Measurements from ENCODE around the gene CTNND2. TPM values are rescaled to one million over a fixed set of nuclear protein-coding genes. Genes with fewer than 3 reads are reported as not detected.

CTNND2 gene
- total RNA-seq, 4 donors from 2014 or later: 8.3 TPM; not detected in 3

- TF ChIP-seq, protein P1, sequence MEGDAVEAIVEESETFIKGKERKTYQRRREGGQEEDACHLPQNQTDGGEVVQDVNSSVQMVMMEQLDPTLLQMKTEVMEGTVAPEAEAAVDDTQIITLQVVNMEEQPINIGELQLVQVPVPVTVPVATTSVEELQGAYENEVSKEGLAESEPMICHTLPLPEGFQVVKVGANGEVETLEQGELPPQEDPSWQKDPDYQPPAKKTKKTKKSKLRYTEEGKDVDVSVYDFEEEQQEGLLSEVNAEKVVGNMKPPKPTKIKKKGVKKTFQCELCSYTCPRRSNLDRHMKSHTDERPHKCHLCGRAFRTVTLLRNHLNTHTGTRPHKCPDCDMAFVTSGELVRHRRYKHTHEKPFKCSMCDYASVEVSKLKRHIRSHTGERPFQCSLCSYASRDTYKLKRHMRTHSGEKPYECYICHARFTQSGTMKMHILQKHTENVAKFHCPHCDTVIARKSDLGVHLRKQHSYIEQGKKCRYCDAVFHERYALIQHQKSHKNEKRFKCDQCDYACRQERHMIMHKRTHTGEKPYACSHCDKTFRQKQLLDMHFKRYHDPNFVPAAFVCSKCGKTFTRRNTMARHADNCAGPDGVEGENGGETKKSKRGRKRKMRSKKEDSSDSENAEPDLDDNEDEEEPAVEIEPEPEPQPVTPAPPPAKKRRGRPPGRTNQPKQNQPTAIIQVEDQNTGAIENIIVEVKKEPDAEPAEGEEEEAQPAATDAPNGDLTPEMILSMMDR (IDR thresholded peaks at IDR 0.05; ENCODE audit: low read depth): no peak
Measured at GRCh38 chr5:11922394-11922793, 18.1 kb upstream of the CTNND2 start.

DNA sequence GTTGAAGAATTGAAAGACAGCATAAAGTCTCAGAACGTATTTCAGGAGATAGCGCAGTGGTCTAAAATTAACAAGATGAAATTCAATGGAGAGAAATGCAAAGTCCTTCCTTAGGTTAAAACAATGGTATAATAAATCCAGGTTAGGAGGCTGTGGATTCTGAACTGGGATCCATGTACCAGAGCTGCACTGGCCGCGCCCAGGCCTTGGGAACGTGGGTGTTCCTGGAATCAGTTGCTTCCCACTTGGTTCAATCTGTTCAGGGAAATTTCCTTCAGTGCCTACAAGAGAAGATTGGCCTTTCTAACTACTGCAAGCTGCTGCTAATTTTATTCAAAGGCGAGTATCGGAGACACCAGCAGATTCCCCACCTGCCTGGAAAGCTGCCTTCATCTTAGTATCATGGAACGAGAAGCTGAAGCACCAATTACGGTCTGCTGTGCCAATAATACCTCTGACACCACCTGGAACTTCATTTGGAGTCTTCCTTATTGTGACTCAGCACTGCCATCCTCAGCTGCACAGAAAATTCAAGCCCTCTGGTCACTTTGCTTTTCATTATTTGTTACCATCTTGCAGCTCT, 14.3 kb upstream of the CTNND2 start:
- TF ChIP-seq, protein P1 (IDR thresholded peaks at IDR 0.05; ENCODE audit: low read depth): no peak

DNA sequence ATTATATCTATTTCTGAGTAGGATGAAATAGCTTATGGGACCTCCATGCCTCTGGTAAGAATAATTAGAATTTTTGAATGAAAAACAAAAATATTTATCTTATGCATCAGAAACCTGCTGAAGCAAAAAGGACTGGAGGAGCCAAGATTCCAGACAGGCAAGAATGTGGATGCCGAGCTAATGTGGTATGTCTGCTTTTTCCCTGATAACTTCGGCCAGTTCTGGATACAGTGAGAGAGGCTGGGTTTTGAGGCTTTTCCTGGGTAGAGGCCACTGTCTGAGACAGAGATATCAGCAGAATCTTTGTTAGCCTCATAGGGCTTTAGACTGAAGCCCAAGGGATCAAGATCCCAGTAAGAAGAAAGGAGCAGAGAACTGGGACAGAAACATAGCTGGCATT, 5.2 kb upstream of the CTNND2 start:
- TF ChIP-seq, protein P1 (IDR thresholded peaks at IDR 0.05; ENCODE audit: low read depth): no peak

- TF ChIP-seq, protein P1 (IDR thresholded peaks at IDR 0.05; ENCODE audit: low read depth): no peak
Measured at GRCh38 chr5:11906497-11906896, 2.3 kb upstream of the CTNND2 start.

- TF ChIP-seq, protein P1 (IDR thresholded peaks at IDR 0.05; ENCODE audit: low read depth): no peak
Measured at GRCh38 chr5:11905206-11905605, 960 bp upstream of the CTNND2 start.

GRCh38 chr5:11903614-11904264, 507 bp downstream of the CTNND2 start:
- TF ChIP-seq, protein P1 (IDR thresholded peaks at IDR 0.05; ENCODE audit: low read depth): no peak

DNA sequence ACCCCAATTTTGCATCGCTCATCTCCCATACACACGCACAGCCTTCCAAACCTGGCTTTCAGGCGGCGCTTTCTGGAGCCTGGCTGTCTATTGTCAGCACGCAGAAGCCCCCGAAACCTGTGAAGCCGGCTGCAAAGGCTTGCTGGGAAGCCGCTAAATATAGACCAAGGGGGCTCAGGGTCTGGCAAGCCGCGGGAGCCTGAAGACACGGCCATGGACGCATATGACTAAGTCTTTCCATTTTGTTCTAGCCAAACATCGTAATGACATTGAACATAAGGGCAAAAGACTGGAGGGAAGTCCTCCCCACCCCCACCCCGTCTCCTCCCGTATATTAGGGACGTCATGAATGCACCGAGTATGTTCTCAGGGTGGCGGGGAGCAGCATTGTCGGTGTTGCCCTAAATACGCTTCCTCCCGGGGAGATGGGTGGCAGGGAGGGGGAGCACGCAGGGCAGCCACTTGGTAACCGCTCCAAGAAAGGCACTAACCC, 1.1 kb downstream of the CTNND2 start:
- TF ChIP-seq, protein P1 (IDR thresholded peaks at IDR 0.05; ENCODE audit: low read depth): no peak

All from subcutaneous adipose tissue (tissue), 4 donors.